ENCODE measurements around the gene TJP2.

Gene TJP2

GRCh38 chr9:69272212-69272611, 98.1 kb downstream of the TJP2 start:
- TF ChIP-seq EZH2phosphoT487 (IDR thresholded peaks at IDR 0.05; ENCODE audit: low read depth): no peak
- no peak for TF ChIP-seq CTCF (IDR thresholded peaks at IDR 0.05; ENCODE audit: low read depth, low read length)
- H3K36me3 ChIP-seq (replicated peaks; ENCODE audit: low read depth, low read length): no peaks in the 10 kb centered on the region
- H3K4me1 ChIP-seq (ENCODE audit: low read length): peaks cover 7% of the 10 kb centered on the region
- no peak overlapping the region for H2AFZ ChIP-seq (ENCODE audit: low read depth, low read length)
- no peak overlapping the region for H3K9ac ChIP-seq (ENCODE audit: low read length)
- H3K27me3 ChIP-seq (ENCODE audit: low read depth, low read length): no peaks in the 10 kb centered on the region
- no peak overlapping the region for H3K4me3 ChIP-seq (ENCODE audit: low read length)
- no peaks in the 10 kb centered on the region for H3K79me2 ChIP-seq (ENCODE audit: low read length)
- no peaks in the 10 kb centered on the region for H4K20me1 ChIP-seq (ENCODE audit: insufficient read depth, low read length)
- no peak overlapping the region for H3K27ac ChIP-seq (ENCODE audit: low read length)
- H3K9me3 ChIP-seq (ENCODE audit: insufficient read depth, low read length): no peaks in the 10 kb centered on the region
- H3K4me2 ChIP-seq (ENCODE audit: low read length): 0 out of 2 replicates have a peak overlapping the region, but pooled peaks have one; percentile 5

- TF ChIP-seq CTCF (IDR thresholded peaks at IDR 0.05; ENCODE audit: low read depth, low read length) (no peak), EZH2phosphoT487 (IDR thresholded peaks at IDR 0.05; ENCODE audit: low read depth) (no peak)
- H4K20me1 ChIP-seq (ENCODE audit: insufficient read depth, low read length): no peaks in the 10 kb centered on the region
- no peaks in the 10 kb centered on the region for H3K9me3 ChIP-seq (ENCODE audit: insufficient read depth, low read length)
- H3K4me1 ChIP-seq (ENCODE audit: low read length): peaks cover 7% of the 10 kb centered on the region
- H3K79me2 ChIP-seq (ENCODE audit: low read length): no peaks in the 10 kb centered on the region
- no peak overlapping the region for H2AFZ ChIP-seq (ENCODE audit: low read depth, low read length)
- no peak overlapping the region for H3K4me3 ChIP-seq (ENCODE audit: low read length)
- no peak overlapping the region for H3K27ac ChIP-seq (ENCODE audit: low read length)
- H3K36me3 ChIP-seq (replicated peaks; ENCODE audit: low read depth, low read length): no peaks in the 10 kb centered on the region
- no peaks in the 10 kb centered on the region for H3K27me3 ChIP-seq (ENCODE audit: low read depth, low read length)
- H3K9ac ChIP-seq (ENCODE audit: low read length): no peak overlapping the region
- no peak overlapping the region for H3K4me2 ChIP-seq (ENCODE audit: low read length)
These were observed 99.1 kb downstream of the TJP2 start for GRCh38 chr9:69273161-69273560.

- no peaks in the 10 kb centered on the region for H4K20me1 ChIP-seq (ENCODE audit: insufficient read depth, low read length)
- no peaks in the 10 kb centered on the region for H3K27me3 ChIP-seq (ENCODE audit: low read depth, low read length)
- TF ChIP-seq CTCF (IDR thresholded peaks at IDR 0.05; ENCODE audit: low read depth, low read length): no peak
- no peak for TF ChIP-seq EZH2phosphoT487 (IDR thresholded peaks at IDR 0.05; ENCODE audit: low read depth)
These were observed 102.7 kb downstream of the TJP2 start for GRCh38 chr9:69276775-69277174.

GRCh38 chr9:69279084-69279731, 105.1 kb downstream of the TJP2 start:
- peaks cover 6% of the 10 kb centered on the region for H3K9me3 ChIP-seq (ENCODE audit: insufficient read depth, low read length)
- no peak overlapping the region for H2AFZ ChIP-seq (ENCODE audit: low read depth, low read length)
- no peak for TF ChIP-seq EZH2phosphoT487 (IDR thresholded peaks at IDR 0.05; ENCODE audit: low read depth)
- no peak for TF ChIP-seq CTCF (IDR thresholded peaks at IDR 0.05; ENCODE audit: low read depth, low read length)
- H3K79me2 ChIP-seq (ENCODE audit: low read length): no peaks in the 10 kb centered on the region
- H4K20me1 ChIP-seq (ENCODE audit: insufficient read depth, low read length): no peaks in the 10 kb centered on the region
- no peaks in the 10 kb centered on the region for H3K36me3 ChIP-seq (replicated peaks; ENCODE audit: low read depth, low read length)
- H3K4me2 ChIP-seq (ENCODE audit: low read length): no peak overlapping the region
- no peak overlapping the region for H3K4me3 ChIP-seq (ENCODE audit: low read length)
- H3K27ac ChIP-seq (ENCODE audit: low read length): no peak overlapping the region; the same call in 1 of the 2 replicates
- peaks cover 6% of the 10 kb centered on the region; the same call in 1 of the 2 replicates for H3K27me3 ChIP-seq (ENCODE audit: low read depth, low read length)
- peaks cover 8% of the 10 kb centered on the region for H3K4me1 ChIP-seq (ENCODE audit: low read length)
- H3K9ac ChIP-seq (ENCODE audit: low read length): no peak overlapping the region

More at GRCh38 chr9:69276775-69277174, 102.7 kb downstream of the TJP2 start:
- no peak overlapping the region for H3K27ac ChIP-seq (ENCODE audit: low read length)
- no peaks in the 10 kb centered on the region for H3K79me2 ChIP-seq (ENCODE audit: low read length)
- no peak overlapping the region for H3K4me3 ChIP-seq (ENCODE audit: low read length)
- H2AFZ ChIP-seq (ENCODE audit: low read depth, low read length): no peak overlapping the region
- no peak overlapping the region for H3K9ac ChIP-seq (ENCODE audit: low read length)
- no peaks in the 10 kb centered on the region for H3K36me3 ChIP-seq (replicated peaks; ENCODE audit: low read depth, low read length)
- H3K9me3 ChIP-seq (ENCODE audit: insufficient read depth, low read length): peaks cover 6% of the 10 kb centered on the region
- H3K4me1 ChIP-seq (ENCODE audit: low read length): peaks cover 15% of the 10 kb centered on the region
- no peak overlapping the region for H3K4me2 ChIP-seq (ENCODE audit: low read length)
